ENCODE data around the gene PCNT.

Gene PCNT

DNA sequence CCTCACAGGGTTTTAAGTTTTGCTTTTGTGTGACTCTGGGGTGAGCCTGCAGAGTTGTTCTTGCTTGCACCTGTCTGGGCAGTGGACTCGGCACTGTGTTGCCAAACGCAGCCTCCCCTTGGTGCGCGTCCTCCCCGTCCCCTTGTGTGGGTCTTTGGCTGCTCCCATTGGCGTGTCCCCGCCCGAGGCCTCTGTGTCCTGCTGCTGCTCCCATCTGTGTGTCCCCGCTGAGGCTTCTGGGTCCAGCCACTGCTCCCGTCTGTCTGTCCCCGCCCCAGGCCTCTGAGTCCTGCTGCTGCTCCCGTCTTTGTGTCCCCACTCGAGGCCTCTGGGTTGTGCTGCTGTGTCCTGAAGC is 62.8 kb downstream of the PCNT start:
- no peak overlapping the region for H3K27ac ChIP-seq (ENCODE audit: low read length)
- H3K4me1 ChIP-seq (ENCODE audit: low read length): no peaks in the 10 kb centered on the region
- H3K79me2 ChIP-seq (ENCODE audit: low read length): peaks cover 14% of the 10 kb centered on the region
- no peak overlapping the region for H3K4me2 ChIP-seq (ENCODE audit: low read length)
- TF ChIP-seq, protein P1, sequence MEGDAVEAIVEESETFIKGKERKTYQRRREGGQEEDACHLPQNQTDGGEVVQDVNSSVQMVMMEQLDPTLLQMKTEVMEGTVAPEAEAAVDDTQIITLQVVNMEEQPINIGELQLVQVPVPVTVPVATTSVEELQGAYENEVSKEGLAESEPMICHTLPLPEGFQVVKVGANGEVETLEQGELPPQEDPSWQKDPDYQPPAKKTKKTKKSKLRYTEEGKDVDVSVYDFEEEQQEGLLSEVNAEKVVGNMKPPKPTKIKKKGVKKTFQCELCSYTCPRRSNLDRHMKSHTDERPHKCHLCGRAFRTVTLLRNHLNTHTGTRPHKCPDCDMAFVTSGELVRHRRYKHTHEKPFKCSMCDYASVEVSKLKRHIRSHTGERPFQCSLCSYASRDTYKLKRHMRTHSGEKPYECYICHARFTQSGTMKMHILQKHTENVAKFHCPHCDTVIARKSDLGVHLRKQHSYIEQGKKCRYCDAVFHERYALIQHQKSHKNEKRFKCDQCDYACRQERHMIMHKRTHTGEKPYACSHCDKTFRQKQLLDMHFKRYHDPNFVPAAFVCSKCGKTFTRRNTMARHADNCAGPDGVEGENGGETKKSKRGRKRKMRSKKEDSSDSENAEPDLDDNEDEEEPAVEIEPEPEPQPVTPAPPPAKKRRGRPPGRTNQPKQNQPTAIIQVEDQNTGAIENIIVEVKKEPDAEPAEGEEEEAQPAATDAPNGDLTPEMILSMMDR (IDR thresholded peaks at IDR 0.05; ENCODE audit: low read depth, low read length): no peak
- no peak for TF ChIP-seq EZH2phosphoT487 (IDR thresholded peaks at IDR 0.05; ENCODE audit: low read depth)
- no peak overlapping the region for H3K4me3 ChIP-seq (ENCODE audit: low read length)
- peaks cover 8% of the 10 kb centered on the region for H3K36me3 ChIP-seq (replicated peaks; ENCODE audit: low read depth, low read length)
- no peaks in the 10 kb centered on the region for H3K27me3 ChIP-seq (ENCODE audit: low read depth, low read length)
- H2AFZ ChIP-seq (ENCODE audit: low read depth, low read length): no peak overlapping the region
- H3K9ac ChIP-seq (ENCODE audit: low read length): no peak overlapping the region
- no peaks in the 10 kb centered on the region for H3K9me3 ChIP-seq (ENCODE audit: insufficient read depth, low read length)
- H4K20me1 ChIP-seq (ENCODE audit: insufficient read depth, low read length): no peaks in the 10 kb centered on the region

DNA sequence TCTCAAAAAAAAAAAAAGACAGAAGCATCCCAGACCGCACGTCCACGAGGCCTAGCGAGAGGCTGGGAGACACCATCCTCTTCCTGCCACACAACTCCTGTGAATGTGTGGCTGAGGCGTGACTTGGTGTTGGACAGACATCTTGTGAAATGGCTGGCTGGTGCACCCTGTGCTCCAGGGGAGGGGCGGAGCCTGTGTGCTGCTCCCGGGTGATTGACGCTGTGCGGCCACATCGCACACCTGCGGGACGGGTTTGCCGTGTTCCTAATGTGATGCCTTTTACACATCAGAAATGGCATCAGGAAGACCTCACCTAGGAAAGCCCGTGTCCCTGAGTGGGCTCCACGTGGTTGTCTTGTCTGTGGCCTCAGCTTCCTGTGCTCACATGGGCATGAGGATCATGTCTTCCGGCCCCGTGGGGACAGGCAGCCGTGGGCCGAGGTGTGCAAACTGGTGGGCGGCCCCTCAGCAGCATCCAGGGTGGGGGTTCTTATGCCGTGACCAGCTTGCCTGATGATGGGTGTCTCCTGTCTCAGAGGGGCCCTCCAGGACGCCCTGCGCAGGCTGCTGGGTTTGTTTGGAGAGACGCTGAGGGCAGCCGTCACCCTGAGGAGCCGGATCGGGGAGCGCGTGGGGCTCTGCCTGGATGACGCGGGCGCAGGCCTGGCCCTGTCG is 64.4 kb downstream of the PCNT start:
- peaks cover 7% of the 10 kb centered on the region for H3K36me3 ChIP-seq (replicated peaks; ENCODE audit: low read depth, low read length)
- no peaks in the 10 kb centered on the region for H3K27me3 ChIP-seq (ENCODE audit: low read depth, low read length)
- no peaks in the 10 kb centered on the region for H4K20me1 ChIP-seq (ENCODE audit: insufficient read depth, low read length)
- H3K79me2 ChIP-seq (ENCODE audit: low read length): peaks cover 7% of the 10 kb centered on the region; the same call in 1 of the 2 replicates
- TF ChIP-seq, protein P1 (IDR thresholded peaks at IDR 0.05; ENCODE audit: low read depth, low read length): no peak
- no peak for TF ChIP-seq EZH2phosphoT487 (IDR thresholded peaks at IDR 0.05; ENCODE audit: low read depth)
- H2AFZ ChIP-seq (ENCODE audit: low read depth, low read length): no peak overlapping the region
- no peak overlapping the region for H3K9ac ChIP-seq (ENCODE audit: low read length)
- H3K4me2 ChIP-seq (ENCODE audit: low read length): no peak overlapping the region
- H3K4me1 ChIP-seq (ENCODE audit: low read length): no peaks in the 10 kb centered on the region
- H3K9me3 ChIP-seq (ENCODE audit: insufficient read depth, low read length): no peaks in the 10 kb centered on the region
- H3K4me3 ChIP-seq (ENCODE audit: low read length): no peak overlapping the region
- no peak overlapping the region for H3K27ac ChIP-seq (ENCODE audit: low read length)

DNA sequence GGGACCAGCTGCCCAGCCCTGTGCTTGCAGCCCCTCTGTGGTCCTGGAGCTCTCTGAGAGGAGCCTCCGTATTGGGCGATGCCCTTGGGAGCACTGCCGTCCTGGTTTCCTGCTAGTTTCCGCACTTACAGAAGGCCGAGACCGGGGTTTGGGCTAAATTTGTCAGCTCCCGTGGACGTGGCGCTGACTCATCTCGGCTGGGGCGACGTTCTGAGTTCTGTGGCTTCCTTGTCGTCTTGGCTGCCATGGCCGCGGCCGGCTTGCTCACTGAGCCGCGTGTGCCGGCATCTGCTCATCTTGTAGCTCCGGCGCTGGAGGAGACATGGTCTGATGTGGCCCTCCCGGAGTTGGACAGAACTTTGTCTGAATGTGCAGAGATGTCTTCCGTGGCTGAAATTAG is 64.9 kb downstream of the PCNT start:
- Histone ChIP-seq H3K27ac (ENCODE audit: low read length) (no peak overlapping the region), H3K27me3 (ENCODE audit: low read depth, low read length) (no peaks in the 10 kb centered on the region), H3K79me2 (ENCODE audit: low read length) (peaks cover 7% of the 10 kb centered on the region; the same call in 1 of the 2 replicates), H2AFZ (ENCODE audit: low read depth, low read length) (no peak overlapping the region), H4K20me1 (ENCODE audit: insufficient read depth, low read length) (no peaks in the 10 kb centered on the region), H3K4me1 (ENCODE audit: low read length) (no peaks in the 10 kb centered on the region), H3K4me3 (ENCODE audit: low read length) (no peak overlapping the region), H3K36me3 (replicated peaks; ENCODE audit: low read depth, low read length) (peaks cover 7% of the 10 kb centered on the region), H3K9ac (ENCODE audit: low read length) (no peak overlapping the region), H3K4me2 (ENCODE audit: low read length) (no peak overlapping the region), H3K9me3 (ENCODE audit: insufficient read depth, low read length) (no peaks in the 10 kb centered on the region)
- TF ChIP-seq, protein P1 (IDR thresholded peaks at IDR 0.05; ENCODE audit: low read depth, low read length): no peak
- TF ChIP-seq EZH2phosphoT487 (IDR thresholded peaks at IDR 0.05; ENCODE audit: low read depth): no peak

DNA sequence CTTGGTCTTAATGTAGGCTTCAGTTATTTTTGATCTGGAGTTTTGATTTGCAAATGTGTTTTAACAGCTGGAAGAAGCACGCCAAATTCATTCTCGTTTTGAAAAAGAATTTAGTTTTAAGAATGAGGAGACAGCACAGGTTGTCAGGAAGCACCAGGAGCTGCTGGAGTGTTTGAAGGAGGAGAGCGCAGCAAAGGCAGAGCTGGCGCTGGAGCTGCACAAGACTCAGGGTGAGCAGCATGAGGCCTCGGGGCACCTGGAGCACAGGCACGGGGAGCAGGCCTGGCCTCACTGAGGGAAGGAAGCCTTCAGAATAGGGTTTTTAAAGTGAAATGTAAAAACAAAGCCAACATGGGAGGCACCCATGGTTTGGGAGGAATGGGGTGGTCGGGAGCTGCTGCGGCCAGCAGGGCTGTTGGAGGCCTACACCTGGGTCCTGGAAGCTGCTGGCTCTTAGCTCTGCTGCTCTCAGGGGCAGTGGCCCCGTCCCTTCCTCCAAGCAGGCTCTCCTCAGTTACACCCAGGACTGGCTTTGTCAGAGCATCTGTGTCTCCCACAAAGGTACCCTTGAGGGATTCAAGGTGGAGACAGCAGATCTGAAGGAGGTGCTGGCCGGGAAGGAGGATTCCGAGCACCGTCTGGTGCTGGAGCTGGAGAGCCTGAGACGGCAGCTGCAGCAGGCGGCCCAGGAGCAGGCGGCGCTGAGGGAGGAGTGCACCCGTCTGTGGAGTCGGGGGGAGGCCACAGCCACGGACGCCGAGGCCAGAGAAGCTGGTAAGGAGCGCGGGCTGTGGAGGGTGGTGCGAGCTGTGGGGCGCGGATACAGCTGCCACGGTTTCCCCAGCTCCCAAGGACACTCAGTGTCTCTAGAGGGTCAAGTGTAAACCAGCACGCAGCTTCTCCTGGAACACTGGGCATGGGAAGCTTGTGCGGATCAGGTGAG is 66.9 kb downstream of the PCNT start:
- H4K20me1 ChIP-seq (ENCODE audit: insufficient read depth, low read length): no peaks in the 10 kb centered on the region
- no peaks in the 10 kb centered on the region for H3K4me1 ChIP-seq (ENCODE audit: low read length)
- TF ChIP-seq EZH2phosphoT487 (IDR thresholded peaks at IDR 0.05; ENCODE audit: low read depth): no peak
- TF ChIP-seq, protein P1 (IDR thresholded peaks at IDR 0.05; ENCODE audit: low read depth, low read length): no peak
- H3K27ac ChIP-seq (ENCODE audit: low read length): no peak overlapping the region
- no peak overlapping the region for H3K9ac ChIP-seq (ENCODE audit: low read length)
- H3K9me3 ChIP-seq (ENCODE audit: insufficient read depth, low read length): no peaks in the 10 kb centered on the region
- no peaks in the 10 kb centered on the region for H3K79me2 ChIP-seq (ENCODE audit: low read length)
- no peak overlapping the region for H2AFZ ChIP-seq (ENCODE audit: low read depth, low read length)
- no peak overlapping the region for H3K4me2 ChIP-seq (ENCODE audit: low read length)
- no peaks in the 10 kb centered on the region for H3K27me3 ChIP-seq (ENCODE audit: low read depth, low read length)
- no peaks in the 10 kb centered on the region for H3K36me3 ChIP-seq (replicated peaks; ENCODE audit: low read depth, low read length)
- no peak overlapping the region for H3K4me3 ChIP-seq (ENCODE audit: low read length)

Data from OCI-LY3 (cell line).